K562 (cell line): ENCODE results near the gene SGTB. TPM values are rescaled to one million over a fixed set of nuclear protein-coding genes. Genes with fewer than 3 reads are reported as not detected.
"Not testable (repeated sequence)": the region's sequence is repeated elsewhere in the genome, so short reads cannot be mapped to it uniquely, and the experiment has no call there.

Experiments used
- ATAC-seq: fragments of 200-7000 bp; cut with Tn5 transposase; 3 replicates; pipeline ENCODE4 v1.9.1; 2020; ENCODE audit warnings: moderate library complexity
- BruUV-seq: library from RNA; stranded (reverse); fragments of 400-500 nt; replicated peaks from 2 replicates; lab custom pipeline; 2021; lab: Mats Ljungman, UMichigan
- CTCF ChIA-PET: fragments of 300-600 bp; formaldehyde crosslinking; extraction: SDS; loops from one replicate; lab custom pipeline; 2021; ENCODE audit warnings: low intra/inter-chr PET ratio; lab: Yijun Ruan, JAX
- POLR2A ChIA-PET: fragments of 300-600, 350-650 bp; sonication (Branson Sonifier 250); formaldehyde crosslinking; extraction: SDS; loops from one replicate; lab custom pipeline; 2021; ENCODE audit warnings: antibody characterized with exemption, inconsistent platforms; lab: Yijun Ruan, JAX
- DNase-seq, 4 experiments: peaks; one replicate each; pipeline versions ENCODE4 v3.0.0 to v3.0.0-alpha.2; 2011 to 2018; ENCODE audit warnings: low spot score in 3 of 4, mixed read lengths in 3 of 4; ENCODE audit errors: extremely low read depth in 1 of 4
- FAIRE-seq: peaks from 2 replicates; lab custom pipeline; 2011; peaks lifted over from hg19 to GRCh38; lab: Jason Lieb, UNC
- H2AFZ ChIP-seq: 2 replicates; pipeline ENCODE4 v1.6.0; 2011; ENCODE audit warnings: low read depth, low read length, control low read depth, inconsistent platforms
- H3K27ac ChIP-seq: fragments of 200-600 bp; 3 replicates; pipeline ENCODE4 v1.8.0; 2011; ENCODE audit warnings: low read depth, mild to moderate bottlenecking, control low read depth, inconsistent platforms, low read length, moderate library complexity, mixed read lengths; ENCODE audit errors: extremely low read depth
- H3K27me3 ChIP-seq, 2 experiments: fragments of 300-600 bp in 1 of 2; 2 replicates in 1 of 2; 3 replicates in 1 of 2; pipeline versions ENCODE4 v1.6.0 to v1.8.0; 2011; ENCODE audit warnings: inconsistent platforms in 2 of 2, low read length in 2 of 2, mild to moderate bottlenecking in 1 of 2, mixed read lengths in 1 of 2, moderate library complexity in 1 of 2; ENCODE audit not compliant: control insufficient read depth in 2 of 2, insufficient read depth in 2 of 2
- H3K36me3 ChIP-seq: fragments of 300-600 bp; 3 replicates; pipeline ENCODE4 v1.8.0; 2011; ENCODE audit warnings: mild to moderate bottlenecking, low read length, inconsistent platforms; ENCODE audit not compliant: control insufficient read depth, insufficient read depth
- H3K4me1 ChIP-seq, 2 experiments: fragments of 200-600 bp in 1 of 2; replicated peaks in 1 of 2; 2 replicates in 1 of 2; 3 replicates in 1 of 2; pipeline versions ENCODE4 v1.5.1 to v1.8.0; 2011; ENCODE audit warnings: inconsistent platforms in 2 of 2, low read length in 2 of 2, mild to moderate bottlenecking in 1 of 2, mixed read lengths in 1 of 2, moderate library complexity in 1 of 2; ENCODE audit not compliant: control insufficient read depth in 2 of 2, insufficient read depth in 2 of 2
- H3K4me2 ChIP-seq: 2 replicates; pipeline ENCODE4 v1.6.1; 2011; ENCODE audit warnings: low read length, control low read depth, inconsistent platforms, mixed read lengths; ENCODE audit not compliant: insufficient read depth
- H3K4me3 ChIP-seq: fragments of 200-600 bp; sonication (generic), shearing (Covaris generic); 2 replicates; pipeline ENCODE4 v1.5.1; 2016; ENCODE audit warnings: control low read depth, inconsistent platforms
- H3K79me2 ChIP-seq: fragments of 200-600 bp; 3 replicates; pipeline ENCODE4 v1.8.0; 2011; ENCODE audit warnings: low read length, inconsistent platforms; ENCODE audit not compliant: control insufficient read depth, insufficient read depth
- H3K9ac ChIP-seq, 2 experiments: 2 replicates each; pipeline versions ENCODE4 v1.6.0 to v1.6.1; 2011; ENCODE audit warnings: low read depth in 2 of 2, low read length in 2 of 2, control low read depth in 1 of 2, inconsistent platforms in 1 of 2, mild to moderate bottlenecking in 1 of 2, mixed read lengths in 1 of 2; ENCODE audit not compliant: insufficient read depth in 1 of 2
- H3K9me1 ChIP-seq: one replicate; pipeline ENCODE4 v1.6.0; 2011; ENCODE audit warnings: inconsistent platforms, mild to moderate bottlenecking, low read length, moderate library complexity; ENCODE audit not compliant: control insufficient read depth, insufficient read depth
- H3K9me3 ChIP-seq: replicated peaks from 2 replicates; pipeline ENCODE4 v1.5.1; 2011; ENCODE audit warnings: low read depth, low read length, inconsistent platforms; ENCODE audit not compliant: control insufficient read depth, insufficient read depth
- H4K20me1 ChIP-seq: replicated peaks from 2 replicates; pipeline ENCODE4 v1.6.1; 2011; ENCODE audit warnings: low read length, inconsistent platforms, mixed read lengths; ENCODE audit not compliant: control insufficient read depth, insufficient read depth
- CEBPB ChIP-seq: fragments of 450-650 bp; IDR thresholded peaks from 2 replicates; pipeline ENCODE4 v1.6.1; 2016; ENCODE audit warnings: missing genetic modification characterization, missing compliant biosample characterization
- FOSL1 ChIP-seq: fragments of 200-800 bp; sonication (Bioruptor generic); conservative IDR thresholded peaks from 2 replicates; pipeline ENCODE4 v1.6.1; 2016; ENCODE audit warnings: missing genetic modification characterization, missing compliant biosample characterization
- NEUROD1 ChIP-seq: fragments of 150-350 bp; IDR thresholded peaks from 2 replicates; pipeline ENCODE4 v1.6.1; 2014; ENCODE audit warnings: borderline replicate concordance, low read length, low read depth; ENCODE audit not compliant: partially characterized antibody
- WGBS: fragments of 100-300 bp; shearing (Covaris generic); methylation state at CpG from one replicate; pipeline ENCODE4 v1.1.6; 2016; ENCODE audit warnings: low coverage, mixed read lengths; ENCODE audit not compliant: insufficient coverage; ENCODE audit errors: missing lambda C conversion rate; 5-methylcytosine and 5-hydroxymethylcytosine counted together
- in situ Hi-C: fragments of 300-500 bp; cut with MboI; formaldehyde crosslinking; loops from 4 replicates; pipeline ENCODE4 v1.15.0; 2018; ENCODE audit warnings: inconsistent platforms, mixed read lengths
- intact Hi-C: fragments of 100-400 bp; cut with micrococcal nuclease; formaldehyde crosslinking; loops from 2 replicates; pipeline ENCODE4 v1.14.2; 2022
- polyA plus RNA-seq, 8 experiments: library from polyadenylated mRNA; depleted of rRNA in 4 of 8; stranded (reverse) in 5 of 8; unstranded in 3 of 8; fragments of >200 nt; fragmentation: Nextera tagmentation in 2 of 8; fragmentation: Illumina TruSeq in 1 of 8; extraction: Ambion mirVana in 2 of 8; extraction: Trizol in 1 of 8; gene quantifications; 2 replicates each; pipeline versions ENCODE4 v1.2.1 to v1.2.3, GENCODE V29; 2011 to 2014; ENCODE audit warnings: inconsistent platforms in 1 of 8, missing spikeins in 1 of 8
- total RNA-seq, 7 experiments: library from RNA; depleted of rRNA in 6 of 7; stranded (reverse); fragments of >200 nt in 6 of 7; fragmentation: Illumina TruSeq in 2 of 7; extraction: Trizol in 2 of 7; gene quantifications; 2 replicates each; pipeline versions ENCODE4 v1.2.1 to v1.2.3, GENCODE V29; 2011 to 2021; ENCODE audit warnings: low replicate concordance in 1 of 7

SGTB gene
- total and polyA plus RNA-seq, 9 of the 15 experiments (the other 6 are each of a cell fraction or from before 2014, with no cell fraction given) = 1.3 to 8.4 (median 4.8) TPM

DNA sequence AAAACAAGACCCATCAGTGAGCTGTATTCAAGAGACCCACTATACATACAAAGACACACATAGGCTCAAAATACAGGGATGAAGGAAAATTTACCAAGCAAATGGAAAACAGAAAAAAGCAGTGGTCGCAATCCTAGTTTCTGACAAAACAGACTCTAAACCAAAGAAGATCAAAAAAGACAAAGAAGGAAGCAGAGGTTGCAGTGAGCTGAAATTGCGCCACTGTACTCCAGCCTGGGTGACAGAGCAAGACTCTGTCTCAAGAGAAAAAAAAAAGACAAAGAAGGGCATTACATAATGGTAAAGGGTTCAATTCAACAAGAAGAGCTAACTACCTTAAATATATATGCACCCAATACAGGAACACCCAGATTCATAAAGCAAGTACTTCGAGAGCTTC, 45.9 kb downstream of the SGTB start:
- H3K4me1 ChIP-seq, H3K9ac ChIP-seq, H3K9me3 ChIP-seq, H3K9me1 ChIP-seq, FAIRE-seq, H2AFZ ChIP-seq, intact Hi-C loops, ATAC-seq, BruUV-seq, CTCF ChIA-PET, H3K27me3 ChIP-seq, H3K4me2 ChIP-seq, H3K27ac ChIP-seq, H3K79me2 ChIP-seq, H3K4me3 ChIP-seq, H4K20me1 ChIP-seq, DNase-seq, in situ Hi-C loops: not testable (repeated sequence)
- H3K36me3 ChIP-seq = peaks cover 11% of the 10 kb centered on the region; the same call in 2 of the 3 replicates
- WGBS = 65% methylated on average over 2 of the region's 3 CpGs
- POLR2A ChIA-PET = interaction anchor here (0.9 to 1.7 kb wide), 3 partner anchors 12 to 32 kb away, joined by 3 to 5 read pairs (median 4); no protein-coding TSS in a partner anchor
- 0 out of 2 replicates have a peak, but pooled peaks have one; percentile 12 for TF ChIP-seq CEBPB (tag)

DNA sequence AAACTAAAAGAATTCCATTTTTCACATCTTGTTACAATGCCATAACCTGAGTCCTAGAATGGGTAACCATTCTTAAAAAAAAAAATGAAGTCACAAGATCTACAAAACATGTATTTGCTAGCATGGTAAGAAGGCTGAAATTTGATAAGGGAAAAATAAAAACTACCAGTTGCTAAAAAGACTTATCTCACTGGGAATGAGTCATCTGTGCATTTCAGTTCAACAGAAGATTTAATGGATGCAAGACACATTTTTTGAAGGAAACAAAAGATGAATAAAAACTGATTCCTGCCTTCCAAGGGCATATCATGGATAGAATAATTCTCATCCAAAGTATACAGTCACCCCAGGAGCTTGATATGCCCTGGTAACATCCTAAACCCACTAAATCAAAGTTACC, 47.2 kb downstream of the SGTB start:
- H3K9me3 ChIP-seq = no peaks in the 10 kb centered on the region
- TF ChIP-seq NEUROD1 = no peak
- TF ChIP-seq FOSL1 = 0 out of 2 replicates have a peak, but pooled peaks have one; percentile 36
- peaks cover 11% of the 10 kb centered on the region; the same call in 2 of the 3 replicates for H3K36me3 ChIP-seq
- no peaks in the 10 kb centered on the region for H3K4me1 ChIP-seq
- H3K27ac ChIP-seq = no peak overlapping the region
- ChIA-PET CTCF (no interaction called here), POLR2A (interaction anchor here (1.7 kb wide), 1 partner anchor 23 kb away, joined by 5 read pairs; no protein-coding TSS in a partner anchor)
- intact Hi-C loops = no loop called here
- no peak overlapping the region for H3K4me2 ChIP-seq
- H3K9ac ChIP-seq = no peak overlapping the region
- in situ Hi-C loops = no loop called here
- ATAC-seq (no peak), FAIRE-seq (no peak), DNase-seq (no peak)
- no peaks in the 10 kb centered on the region for H3K79me2 ChIP-seq
- H2AFZ ChIP-seq = no peak overlapping the region
- no peaks in the 10 kb centered on the region for H4K20me1 ChIP-seq
- BruUV-seq = no TSS peak
- H3K27me3 ChIP-seq = no peaks in the 10 kb centered on the region
- no peaks in the 10 kb centered on the region for H3K9me1 ChIP-seq
- no peak overlapping the region for H3K4me3 ChIP-seq
